WTC11 (cell line): ENCODE data around the gene TNNC2. TPM values are rescaled to one million over a fixed set of nuclear protein-coding genes. Genes with fewer than 3 reads are reported as not detected.

Experiments used
- ATAC-seq: fragments of 200-7000 bp; cut with Tn5 transposase; 2 replicates; pipeline ENCODE4 v1.10.0; 2021; ENCODE audit warnings: mild to moderate bottlenecking, moderate library complexity
- CTCF ChIA-PET: fragments of 300-600 bp; sonication (Branson Sonifier 250); formaldehyde crosslinking; loops from one replicate; lab custom pipeline; 2021; ENCODE audit warnings: antibody characterized with exemption; lab: Charles Lee
- POLR2A ChIA-PET: fragments of 350-600 bp; sonication (Branson Sonifier 250); formaldehyde crosslinking; loops from one replicate; lab custom pipeline; 2021; ENCODE audit warnings: antibody characterized with exemption; lab: Charles Lee
- DNase-seq: peaks from one replicate; pipeline ENCODE4 v3.0.0; 2021; ENCODE audit warnings: low spot score
- H3K27ac Mint-ChIP-seq: 2 replicates; pipeline ENCODE4 v1.8.0; 2021; ENCODE audit warnings: mixed read lengths
- H3K27me3 Mint-ChIP-seq: 2 replicates; pipeline ENCODE4 v1.8.0; 2021; ENCODE audit warnings: low read depth, mild to moderate bottlenecking, moderate library complexity, mixed read lengths
- H3K36me3 Mint-ChIP-seq: 2 replicates; pipeline ENCODE4 v1.8.0; 2021; ENCODE audit warnings: mixed read lengths
- H3K4me1 Mint-ChIP-seq: 2 replicates; pipeline ENCODE4 v1.8.0; 2022; ENCODE audit warnings: mixed read lengths
- H3K4me3 Mint-ChIP-seq: 2 replicates; pipeline ENCODE4 v1.8.0; 2021; ENCODE audit warnings: mild to moderate bottlenecking, moderate library complexity, mixed read lengths
- H3K9me3 Mint-ChIP-seq: 2 replicates; pipeline ENCODE4 v1.8.0; 2021; ENCODE audit warnings: mixed read lengths
- ATF1 ChIP-seq: sonication (generic); formaldehyde crosslinking; IDR thresholded peaks from 2 replicates; pipeline ENCODE4 v1.8.1; 2023; ENCODE audit warnings: mild to moderate bottlenecking, moderate library complexity, missing genetic modification reagents
- NFATC4 ChIP-seq: fragments of 250-450 bp; sonication (Bioruptor Pico); IDR thresholded peaks from 2 replicates; pipeline ENCODE4 v1.9.0; 2021; ENCODE audit warnings: mild to moderate bottlenecking
- NR1H2 ChIP-seq: sonication (generic); formaldehyde crosslinking; IDR thresholded peaks from 2 replicates; pipeline ENCODE4 v1.9.0; 2021; ENCODE audit warnings: mild to moderate bottlenecking, moderate library complexity, missing genetic modification reagents
- SOX15 ChIP-seq: fragments of 250-450 bp; sonication (Bioruptor Pico); IDR thresholded peaks from 2 replicates; pipeline ENCODE4 v1.9.0; 2021; ENCODE audit warnings: mild to moderate bottlenecking
- TP53 ChIP-seq: sonication (generic); formaldehyde crosslinking; IDR thresholded peaks from 2 replicates; pipeline ENCODE4 v1.8.1; 2023; ENCODE audit warnings: mild to moderate bottlenecking, missing genetic modification reagents
- ZNF219 ChIP-seq: sonication (generic); formaldehyde crosslinking; IDR thresholded peaks from 2 replicates; pipeline ENCODE4 v1.8.0; 2023; ENCODE audit warnings: missing genetic modification reagents, mild to moderate bottlenecking, borderline replicate concordance
- ZNF263 ChIP-seq: sonication (generic); formaldehyde crosslinking; IDR thresholded peaks from 2 replicates; pipeline ENCODE4 v1.8.1; 2022; ENCODE audit warnings: low read depth, mild to moderate bottlenecking, moderate library complexity, missing genetic modification reagents
- ZNF416 ChIP-seq: fragments of 250-450 bp; sonication (Bioruptor Pico); IDR thresholded peaks from 2 replicates; pipeline ENCODE4 v1.9.0; 2021; ENCODE audit warnings: mild to moderate bottlenecking, inconsistent platforms
- total RNA-seq: library from RNA; stranded (reverse); gene quantifications from 3 replicates; pipeline ENCODE4 v1.2.3, GENCODE V29; 2021
- TF ChIP-seq, protein P1 (sequence below): sonication (generic); formaldehyde crosslinking; IDR thresholded peaks from 2 replicates; pipeline ENCODE4 v1.8.0; 2023; ENCODE audit warnings: missing genetic modification reagents
- TF ChIP-seq, protein P2 (sequence below): fragments of 250-450 bp; sonication (Bioruptor Pico); IDR thresholded peaks from 2 replicates; pipeline ENCODE4 v1.9.0; 2021; ENCODE audit warnings: mild to moderate bottlenecking, borderline replicate concordance
- TF ChIP-seq, protein P3 (sequence below): sonication (generic); formaldehyde crosslinking; IDR thresholded peaks from 2 replicates; pipeline ENCODE4 v1.8.0; 2022; ENCODE audit warnings: mild to moderate bottlenecking, missing genetic modification reagents
- TF ChIP-seq, protein P4 (sequence below): sonication (generic); formaldehyde crosslinking; IDR thresholded peaks from 2 replicates; pipeline ENCODE4 v1.8.1; 2022; ENCODE audit warnings: missing genetic modification reagents, borderline replicate concordance
- TF ChIP-seq, protein P5 (sequence below): sonication (generic); formaldehyde crosslinking; IDR thresholded peaks from 2 replicates; pipeline ENCODE4 v1.8.1; 2022; ENCODE audit warnings: mild to moderate bottlenecking, missing genetic modification reagents, moderate library complexity, borderline replicate concordance

Gene TNNC2
- total RNA-seq, 1 experiment from 2014 or later: 3.0 TPM

DNA sequence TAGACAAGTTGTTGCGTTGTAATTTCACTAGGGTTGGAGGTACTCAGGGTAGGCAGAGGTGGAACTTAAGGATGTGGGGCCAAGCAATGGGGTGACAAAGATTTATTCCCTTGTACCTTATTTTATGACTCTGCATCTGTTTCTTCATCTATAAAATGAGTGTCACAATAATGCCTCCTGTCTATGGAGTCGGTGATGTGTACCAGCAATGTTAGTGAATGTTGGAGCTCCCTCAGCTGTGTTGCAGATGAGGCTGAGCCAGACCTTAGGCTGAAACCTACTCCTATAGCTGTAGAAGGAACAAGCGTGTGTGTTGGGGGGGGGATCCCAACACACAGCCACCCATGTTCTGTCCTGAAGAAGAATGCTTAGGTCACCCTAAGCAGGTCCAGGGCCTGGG, 10.2 kb downstream of the TNNC2 start:
- CTCF ChIA-PET: no interaction called here

DNA sequence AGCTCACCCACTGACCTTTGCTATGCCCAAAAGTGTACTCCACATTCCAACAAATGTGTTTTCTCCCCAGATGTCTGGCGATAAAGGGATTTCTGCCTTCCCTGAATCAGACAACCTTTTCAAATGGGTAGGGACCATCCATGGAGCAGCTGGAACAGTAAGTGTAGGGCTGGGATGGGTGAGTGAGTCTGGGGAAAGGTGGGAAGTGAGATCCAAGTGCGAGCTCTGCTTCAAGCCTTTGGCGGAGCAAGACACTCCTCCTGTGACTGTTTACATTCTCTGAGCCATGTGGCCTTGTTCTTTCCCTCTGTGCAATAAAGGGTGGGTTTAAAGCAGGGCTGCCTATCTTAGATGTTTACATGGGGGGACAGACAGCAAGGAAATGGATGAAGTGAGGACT, 12.8 kb downstream of the TNNC2 start:
- no peaks in the 10 kb centered on the region for H3K9me3 Mint-ChIP-seq
- no peak for TF ChIP-seq NFATC4 (CRISPR knock-in tag)
- no peak for TF ChIP-seq NR1H2 (CRISPR knock-in tag)
- TF ChIP-seq, protein P1, sequence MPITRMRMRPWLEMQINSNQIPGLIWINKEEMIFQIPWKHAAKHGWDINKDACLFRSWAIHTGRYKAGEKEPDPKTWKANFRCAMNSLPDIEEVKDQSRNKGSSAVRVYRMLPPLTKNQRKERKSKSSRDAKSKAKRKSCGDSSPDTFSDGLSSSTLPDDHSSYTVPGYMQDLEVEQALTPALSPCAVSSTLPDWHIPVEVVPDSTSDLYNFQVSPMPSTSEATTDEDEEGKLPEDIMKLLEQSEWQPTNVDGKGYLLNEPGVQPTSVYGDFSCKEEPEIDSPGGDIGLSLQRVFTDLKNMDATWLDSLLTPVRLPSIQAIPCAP: no peak
- no peak for TF ChIP-seq SOX15 (CRISPR knock-in tag)
- no peak for TF ChIP-seq TP53
- no peak for ATAC-seq
- H3K27ac Mint-ChIP-seq: no peak overlapping the region
- ChIA-PET POLR2A (interaction anchor here (0.6 to 1.4 kb wide), 2 partner anchors 55 to 98 kb away, joined by 3 to 6 read pairs; partner anchors contain the start of gene PLTP), CTCF (interaction anchor here (1.8 to 2.6 kb wide), 3 partner anchors 10 to 76 kb away, joined by 4 to 13 read pairs (median 7); partner anchors contain the start of genes CTSA and NEURL2)
- H3K4me3 Mint-ChIP-seq: peak overlapping the region; percentile 24; the same call in 1 of the 2 replicates
- no peaks in the 10 kb centered on the region for H3K27me3 Mint-ChIP-seq
- no peak for DNase-seq
- peaks cover 57% of the 10 kb centered on the region for H3K36me3 Mint-ChIP-seq
- peaks cover 24% of the 10 kb centered on the region for H3K4me1 Mint-ChIP-seq

More for the DNA sequence above, 10.2 kb downstream of the TNNC2 start:
- POLR2A ChIA-PET: interaction anchor here (1.5 kb wide), 1 partner anchor 64 kb away, joined by 3 read pairs; the partner anchor contains the start of gene ZSWIM1
- Mint-ChIP-seq H3K4me3 (no peak overlapping the region), H3K36me3 (peaks cover 39% of the 10 kb centered on the region), H3K4me1 (peaks cover 22% of the 10 kb centered on the region), H3K27me3 (no peaks in the 10 kb centered on the region), H3K9me3 (no peaks in the 10 kb centered on the region), H3K27ac (peak overlapping the region; percentile 89)
- TF ChIP-seq ZNF416 (CRISPR knock-in tag) (0 out of 2 replicates have a peak, but pooled peaks have one; percentile 16), NFATC4 (CRISPR knock-in tag) (peak; percentile 10; the same call in 1 of the 2 replicates)
- TF ChIP-seq, protein P2, sequence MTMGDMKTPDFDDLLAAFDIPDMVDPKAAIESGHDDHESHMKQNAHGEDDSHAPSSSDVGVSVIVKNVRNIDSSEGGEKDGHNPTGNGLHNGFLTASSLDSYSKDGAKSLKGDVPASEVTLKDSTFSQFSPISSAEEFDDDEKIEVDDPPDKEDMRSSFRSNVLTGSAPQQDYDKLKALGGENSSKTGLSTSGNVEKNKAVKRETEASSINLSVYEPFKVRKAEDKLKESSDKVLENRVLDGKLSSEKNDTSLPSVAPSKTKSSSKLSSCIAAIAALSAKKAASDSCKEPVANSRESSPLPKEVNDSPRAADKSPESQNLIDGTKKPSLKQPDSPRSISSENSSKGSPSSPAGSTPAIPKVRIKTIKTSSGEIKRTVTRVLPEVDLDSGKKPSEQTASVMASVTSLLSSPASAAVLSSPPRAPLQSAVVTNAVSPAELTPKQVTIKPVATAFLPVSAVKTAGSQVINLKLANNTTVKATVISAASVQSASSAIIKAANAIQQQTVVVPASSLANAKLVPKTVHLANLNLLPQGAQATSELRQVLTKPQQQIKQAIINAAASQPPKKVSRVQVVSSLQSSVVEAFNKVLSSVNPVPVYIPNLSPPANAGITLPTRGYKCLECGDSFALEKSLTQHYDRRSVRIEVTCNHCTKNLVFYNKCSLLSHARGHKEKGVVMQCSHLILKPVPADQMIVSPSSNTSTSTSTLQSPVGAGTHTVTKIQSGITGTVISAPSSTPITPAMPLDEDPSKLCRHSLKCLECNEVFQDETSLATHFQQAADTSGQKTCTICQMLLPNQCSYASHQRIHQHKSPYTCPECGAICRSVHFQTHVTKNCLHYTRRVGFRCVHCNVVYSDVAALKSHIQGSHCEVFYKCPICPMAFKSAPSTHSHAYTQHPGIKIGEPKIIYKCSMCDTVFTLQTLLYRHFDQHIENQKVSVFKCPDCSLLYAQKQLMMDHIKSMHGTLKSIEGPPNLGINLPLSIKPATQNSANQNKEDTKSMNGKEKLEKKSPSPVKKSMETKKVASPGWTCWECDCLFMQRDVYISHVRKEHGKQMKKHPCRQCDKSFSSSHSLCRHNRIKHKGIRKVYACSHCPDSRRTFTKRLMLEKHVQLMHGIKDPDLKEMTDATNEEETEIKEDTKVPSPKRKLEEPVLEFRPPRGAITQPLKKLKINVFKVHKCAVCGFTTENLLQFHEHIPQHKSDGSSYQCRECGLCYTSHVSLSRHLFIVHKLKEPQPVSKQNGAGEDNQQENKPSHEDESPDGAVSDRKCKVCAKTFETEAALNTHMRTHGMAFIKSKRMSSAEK (CRISPR knock-in tag): no peak
- ATAC-seq: no peak
- no peak for DNase-seq

DNA sequence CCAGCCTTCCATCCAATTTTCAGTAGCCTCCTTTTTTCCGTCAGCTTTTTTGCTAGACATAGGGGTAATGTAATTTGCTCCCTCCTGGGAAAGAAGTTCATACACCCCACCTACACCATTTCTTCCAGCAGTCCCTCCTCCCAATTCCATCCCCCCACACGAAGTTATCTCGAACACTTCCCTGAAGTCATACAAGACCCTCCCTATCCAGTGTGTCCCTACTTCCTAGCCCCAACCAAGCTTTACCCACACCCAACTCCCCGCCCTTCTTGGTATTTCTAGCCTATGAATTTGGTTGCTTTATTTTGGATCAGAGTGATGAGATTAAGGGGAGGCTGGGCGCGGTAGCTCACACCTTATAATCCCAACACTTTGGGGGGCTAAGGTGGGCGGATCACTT, 13.6 kb downstream of the TNNC2 start:
- TF ChIP-seq, protein P3, sequence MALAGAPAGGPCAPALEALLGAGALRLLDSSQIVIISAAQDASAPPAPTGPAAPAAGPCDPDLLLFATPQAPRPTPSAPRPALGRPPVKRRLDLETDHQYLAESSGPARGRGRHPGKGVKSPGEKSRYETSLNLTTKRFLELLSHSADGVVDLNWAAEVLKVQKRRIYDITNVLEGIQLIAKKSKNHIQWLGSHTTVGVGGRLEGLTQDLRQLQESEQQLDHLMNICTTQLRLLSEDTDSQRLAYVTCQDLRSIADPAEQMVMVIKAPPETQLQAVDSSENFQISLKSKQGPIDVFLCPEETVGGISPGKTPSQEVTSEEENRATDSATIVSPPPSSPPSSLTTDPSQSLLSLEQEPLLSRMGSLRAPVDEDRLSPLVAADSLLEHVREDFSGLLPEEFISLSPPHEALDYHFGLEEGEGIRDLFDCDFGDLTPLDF (CRISPR knock-in tag): no peak
- TF ChIP-seq NFATC4 (CRISPR knock-in tag): no peak
- TF ChIP-seq ZNF263 (CRISPR knock-in tag): no peak
- no peak for TF ChIP-seq ZNF219 (CRISPR knock-in tag)
- TF ChIP-seq, protein P4, sequence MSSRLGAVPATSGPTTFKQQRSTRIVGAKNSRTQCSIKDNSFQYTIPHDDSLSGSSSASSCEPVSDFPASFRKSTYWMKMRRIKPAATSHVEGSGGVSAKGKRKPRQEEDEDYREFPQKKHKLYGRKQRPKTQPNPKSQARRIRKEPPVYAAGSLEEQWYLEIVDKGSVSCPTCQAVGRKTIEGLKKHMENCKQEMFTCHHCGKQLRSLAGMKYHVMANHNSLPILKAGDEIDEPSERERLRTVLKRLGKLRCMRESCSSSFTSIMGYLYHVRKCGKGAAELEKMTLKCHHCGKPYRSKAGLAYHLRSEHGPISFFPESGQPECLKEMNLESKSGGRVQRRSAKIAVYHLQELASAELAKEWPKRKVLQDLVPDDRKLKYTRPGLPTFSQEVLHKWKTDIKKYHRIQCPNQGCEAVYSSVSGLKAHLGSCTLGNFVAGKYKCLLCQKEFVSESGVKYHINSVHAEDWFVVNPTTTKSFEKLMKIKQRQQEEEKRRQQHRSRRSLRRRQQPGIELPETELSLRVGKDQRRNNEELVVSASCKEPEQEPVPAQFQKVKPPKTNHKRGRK (CRISPR knock-in tag): no peak
- TF ChIP-seq, protein P5, sequence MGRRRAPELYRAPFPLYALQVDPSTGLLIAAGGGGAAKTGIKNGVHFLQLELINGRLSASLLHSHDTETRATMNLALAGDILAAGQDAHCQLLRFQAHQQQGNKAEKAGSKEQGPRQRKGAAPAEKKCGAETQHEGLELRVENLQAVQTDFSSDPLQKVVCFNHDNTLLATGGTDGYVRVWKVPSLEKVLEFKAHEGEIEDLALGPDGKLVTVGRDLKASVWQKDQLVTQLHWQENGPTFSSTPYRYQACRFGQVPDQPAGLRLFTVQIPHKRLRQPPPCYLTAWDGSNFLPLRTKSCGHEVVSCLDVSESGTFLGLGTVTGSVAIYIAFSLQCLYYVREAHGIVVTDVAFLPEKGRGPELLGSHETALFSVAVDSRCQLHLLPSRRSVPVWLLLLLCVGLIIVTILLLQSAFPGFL (CRISPR knock-in tag): no peak
- no peak for TF ChIP-seq ATF1
- ChIA-PET POLR2A (interaction anchor here (0.8 to 1.4 kb wide), 2 partner anchors 98 to 121 kb away, joined by 3 read pairs; partner anchors contain the start of genes PCIF1 and PLTP), CTCF (interaction anchor here (1.2 to 2.6 kb wide), 4 partner anchors 11 to 156 kb away, joined by 3 to 13 read pairs (median 6); partner anchors contain the start of genes CTSA and NEURL2)
- Mint-ChIP-seq H3K27me3 (no peaks in the 10 kb centered on the region), H3K27ac (peak overlapping the region; percentile 85; the same call in 1 of the 2 replicates), H3K4me1 (peaks cover 24% of the 10 kb centered on the region), H3K9me3 (no peaks in the 10 kb centered on the region), H3K36me3 (peaks cover 60% of the 10 kb centered on the region), H3K4me3 (peak overlapping the region; percentile 99)
- DNase-seq: no peak
- no peak for ATAC-seq
